GM19328 (cell line): ENCODE measurements around the gene GINS2.

Source experiments
- ATAC-seq: cut with Tn5 transposase; IDR thresholded peaks from one replicate; pipeline ENCODE4 v1.9.1; 2021; ENCODE audit warnings: mild to moderate bottlenecking, moderate library complexity; ENCODE audit not compliant: unreplicated experiment

GINS2 gene

GRCh38 chr16:85655216-85656129 lies 33.3 kb downstream of the GINS2 start:
- ATAC-seq, result no peak

GRCh38 chr16:85654251-85655095 lies 34.3 kb downstream of the GINS2 start:
- ATAC-seq, result no peak

- ATAC-seq, result no peak
These were observed 35.4 kb downstream of the GINS2 start for GRCh38 chr16:85653290-85653891.

- no peak for ATAC-seq
These were observed 36.1 kb downstream of the GINS2 start for GRCh38 chr16:85652431-85653221.

GRCh38 chr16:85651629-85652430 lies 36.9 kb downstream of the GINS2 start:
- no peak for ATAC-seq

- no peak for ATAC-seq
These were observed 37.7 kb downstream of the GINS2 start for GRCh38 chr16:85650844-85651628.

GRCh38 chr16:85650135-85650843 lies 38.5 kb downstream of the GINS2 start:
- ATAC-seq, result no peak

- no peak for ATAC-seq
These were observed 39.2 kb downstream of the GINS2 start for GRCh38 chr16:85649411-85650134.

- no peak for ATAC-seq
These were observed 39.9 kb downstream of the GINS2 start for GRCh38 chr16:85648805-85649204.

GRCh38 chr16:85648070-85648714 lies 40.6 kb downstream of the GINS2 start:
- ATAC-seq, result no peak

- no peak for ATAC-seq
These were observed 41.8 kb downstream of the GINS2 start for GRCh38 chr16:85646976-85647375.

GRCh38 chr16:85646358-85646907 lies 42.3 kb downstream of the GINS2 start:
- no peak for ATAC-seq

- ATAC-seq, result no peak
These were observed 43.6 kb downstream of the GINS2 start for GRCh38 chr16:85645021-85645589.

- no peak for ATAC-seq
These were observed 44.6 kb downstream of the GINS2 start for GRCh38 chr16:85644093-85644712.

GRCh38 chr16:85643631-85644030 lies 45.1 kb downstream of the GINS2 start:
- no peak for ATAC-seq

GRCh38 chr16:85642762-85643358 lies 45.9 kb downstream of the GINS2 start:
- ATAC-seq, result no peak
